ENCODE results near the gene OSBPL5. TPM values are rescaled to one million over a fixed set of nuclear protein-coding genes. Genes with fewer than 3 reads are reported as not detected.

OSBPL5 gene
- total RNA-seq, 1 donor = 49.7 TPM

GRCh38 chr11:3197044-3197695 lies 32.1 kb upstream of the OSBPL5 start:
- H3K4me3 ChIP-seq (ENCODE audit: low read depth, low read length) = no peak overlapping the region
- no peak for DNase-seq (ENCODE audit: low read depth)
- TF ChIP-seq CTCF (IDR thresholded peaks at IDR 0.05; ENCODE audit: insufficient read depth, low read depth, low read length) = no peak

GRCh38 chr11:3196161-3197043 lies 31.3 kb upstream of the OSBPL5 start:
- no peak for TF ChIP-seq CTCF (IDR thresholded peaks at IDR 0.05; ENCODE audit: insufficient read depth, low read depth, low read length)
- no peak overlapping the region for H3K4me3 ChIP-seq (ENCODE audit: low read depth, low read length)
- DNase-seq (ENCODE audit: low read depth) = no peak

DNA sequence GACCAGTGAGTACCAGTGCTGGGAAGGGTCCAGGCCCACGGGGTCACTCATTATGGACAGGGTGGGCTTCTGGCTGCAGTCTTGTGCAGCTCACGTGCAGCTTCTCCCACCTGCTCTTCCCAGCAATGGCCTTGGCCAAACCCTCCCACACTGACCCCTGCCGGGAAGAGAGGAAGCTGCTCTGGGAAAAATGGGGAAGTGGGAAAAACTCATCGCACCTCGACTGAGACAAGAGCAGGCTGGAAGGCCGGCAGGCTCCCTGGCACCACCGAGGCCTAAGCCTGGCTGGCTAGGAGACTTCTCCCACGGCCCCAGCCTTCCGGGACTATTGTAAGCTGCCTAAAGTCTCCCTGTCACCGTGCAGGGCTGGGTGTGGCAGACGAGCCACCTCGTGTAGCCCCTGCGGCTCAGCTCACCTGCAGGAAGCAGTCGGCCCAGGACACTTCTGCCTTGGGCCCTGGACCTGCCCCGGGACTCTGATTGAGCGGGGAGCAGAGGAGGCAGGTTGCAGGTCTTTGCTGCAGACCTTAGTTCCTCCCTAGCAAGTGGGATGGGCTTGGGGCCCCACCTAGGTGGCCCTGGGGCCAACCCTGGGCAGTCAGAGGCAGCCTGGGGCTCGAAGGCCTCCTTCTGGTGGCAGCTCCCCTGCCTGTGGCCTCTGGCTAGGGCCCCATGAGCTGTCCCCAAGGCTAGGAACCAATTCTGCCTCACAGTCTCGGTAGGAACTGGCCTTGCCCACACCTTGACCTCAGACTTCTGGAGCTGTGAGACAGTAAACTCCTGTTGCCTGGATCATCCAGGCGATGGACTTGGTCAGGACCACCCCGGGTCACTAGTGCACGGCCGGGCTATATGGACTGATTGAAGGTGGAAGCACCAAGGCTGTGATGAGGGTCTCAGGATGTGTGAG lies 30.4 kb upstream of the OSBPL5 start:
- peak; percentile 47 for DNase-seq (ENCODE audit: low read depth)
- peak; percentile 66 for TF ChIP-seq CTCF (IDR thresholded peaks at IDR 0.05; ENCODE audit: insufficient read depth, low read depth, low read length)
- no peak overlapping the region for H3K4me3 ChIP-seq (ENCODE audit: low read depth, low read length)

DNA sequence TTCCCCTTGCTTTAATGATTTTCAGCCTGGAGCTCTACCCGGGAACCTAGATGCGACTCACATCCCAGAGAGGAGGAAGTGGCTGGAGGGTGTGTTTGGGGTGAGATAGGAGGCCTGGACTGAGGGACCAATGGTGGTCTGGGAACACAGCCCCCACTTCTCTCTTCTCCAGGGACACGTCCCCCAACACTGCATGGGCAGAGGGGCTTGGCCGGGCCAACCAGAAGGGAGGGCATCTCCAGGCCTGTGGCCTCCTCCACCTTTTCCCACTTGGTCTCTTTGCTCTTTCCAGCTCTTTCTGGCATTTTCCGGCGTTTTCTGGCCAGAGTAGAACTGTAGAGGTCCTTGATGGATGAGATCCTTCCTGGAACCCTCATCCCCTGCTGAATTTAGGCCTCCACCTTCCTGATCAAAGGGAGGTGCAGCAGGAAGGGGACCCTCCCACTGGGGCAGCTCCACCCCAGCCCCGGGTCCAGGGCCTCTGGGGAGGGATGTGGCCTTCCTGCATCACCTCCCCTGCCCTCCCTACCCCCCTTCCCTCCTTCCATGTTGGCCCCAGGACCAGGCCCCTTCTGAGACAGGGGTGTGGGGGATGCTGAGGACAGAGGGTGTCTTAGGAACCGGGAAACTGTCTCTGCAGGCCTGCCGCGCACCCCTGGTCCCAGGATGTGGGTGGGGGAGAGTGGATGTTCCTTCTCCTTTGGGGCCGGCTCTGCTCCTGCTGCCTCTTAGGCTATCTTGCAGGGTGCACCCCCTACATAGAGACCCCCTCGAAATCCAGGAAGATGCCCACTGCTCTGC lies 29.1 kb upstream of the OSBPL5 start:
- DNase-seq (ENCODE audit: low read depth) = no peak
- H3K4me3 ChIP-seq (ENCODE audit: low read depth, low read length) = no peak overlapping the region
- no peak for TF ChIP-seq CTCF (IDR thresholded peaks at IDR 0.05; ENCODE audit: insufficient read depth, low read depth, low read length)

DNA sequence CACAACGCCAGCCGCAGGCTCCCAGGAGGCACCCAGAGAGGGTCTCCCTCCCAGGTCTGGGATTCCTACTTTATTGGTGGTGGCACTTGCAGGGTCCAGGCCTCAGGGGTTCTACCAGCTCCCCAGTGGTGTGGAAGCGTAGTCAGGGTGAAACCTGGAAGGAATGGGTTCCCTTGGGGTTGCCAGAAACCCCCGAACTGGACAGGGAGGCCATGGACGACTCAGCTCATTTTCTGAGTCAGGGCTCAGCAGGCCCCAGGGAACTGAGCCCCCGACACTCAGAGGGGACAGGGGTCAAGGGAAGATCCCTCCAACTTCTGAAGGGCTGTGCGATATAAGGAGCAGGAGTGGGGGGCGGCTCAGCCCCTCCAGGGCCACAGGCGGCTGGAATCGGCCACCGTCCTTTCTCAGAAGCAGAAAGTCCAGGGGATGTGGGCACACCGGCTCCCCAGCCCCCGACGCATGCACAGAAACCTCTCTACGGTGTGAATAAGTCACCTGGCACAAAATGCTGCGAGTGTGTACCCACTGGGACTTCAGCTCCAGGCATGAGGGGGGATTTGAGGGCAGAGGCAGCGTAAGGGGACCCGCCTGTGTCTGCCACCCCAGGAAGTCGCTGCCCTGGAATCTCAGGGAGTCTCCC lies 28.4 kb upstream of the OSBPL5 start:
- no peak for TF ChIP-seq CTCF (IDR thresholded peaks at IDR 0.05; ENCODE audit: insufficient read depth, low read depth, low read length)
- DNase-seq (ENCODE audit: low read depth) = no peak
- no peak overlapping the region for H3K4me3 ChIP-seq (ENCODE audit: low read depth, low read length)

Data from fibroblast of villous mesenchyme (primary cell).